Measurements from ENCODE around the gene TMEM273. TPM values are rescaled to one million over a fixed set of nuclear protein-coding genes. Genes with fewer than 3 reads are reported as not detected.

Gene TMEM273
- total RNA-seq, 1 donor from 2014 or later = 0.37 TPM

- DNase-seq (ENCODE audit: low read depth, low spot score) = no peak
- no peaks in the 10 kb centered on the region for H3K36me3 Mint-ChIP-seq (ENCODE audit: low read depth)
- TF ChIP-seq CTCF (conservative IDR thresholded peaks at IDR 0.05) = no peak
- peaks cover 3% of the 10 kb centered on the region for H3K4me1 Mint-ChIP-seq
- peak within 1 kb of the TSS; percentile 48 for H3K27ac Mint-ChIP-seq (ENCODE audit: unreplicated experiment)
- H3K27me3 Mint-ChIP-seq (ENCODE audit: low read depth) = no peaks in the 10 kb centered on the region
- H3K9me3 Mint-ChIP-seq = peaks cover 7% of the 10 kb centered on the region
- no peak within 1 kb of the TSS for H3K4me3 Mint-ChIP-seq
These were observed 54.4 kb downstream of the TMEM273 start, which contains the start of gene FAM170B for GRCh38 chr10:49133706-49134248. FAM170B (minus strand) TSS chr10:49134021; CDS start chr10:49133918, 103 bp downstream.

GRCh38 chr10:49132362-49132737 is 55.8 kb downstream of the TMEM273 start:
- no peak for TF ChIP-seq CTCF (conservative IDR thresholded peaks at IDR 0.05)
- H3K9me3 Mint-ChIP-seq = peaks cover 7% of the 10 kb centered on the region
- DNase-seq (ENCODE audit: low read depth, low spot score) = no peak
- H3K4me1 Mint-ChIP-seq = peaks cover 3% of the 10 kb centered on the region
- no peak overlapping the region for H3K27ac Mint-ChIP-seq (ENCODE audit: unreplicated experiment)
- H3K4me3 Mint-ChIP-seq = no peak overlapping the region
- H3K27me3 Mint-ChIP-seq (ENCODE audit: low read depth) = no peaks in the 10 kb centered on the region
- H3K36me3 Mint-ChIP-seq (ENCODE audit: low read depth) = no peaks in the 10 kb centered on the region

GRCh38 chr10:49131507-49132361 is 56.5 kb downstream of the TMEM273 start:
- Mint-ChIP-seq H3K36me3 (ENCODE audit: low read depth) (no peaks in the 10 kb centered on the region), H3K4me3 (no peak overlapping the region), H3K4me1 (peaks cover 3% of the 10 kb centered on the region), H3K27ac (ENCODE audit: unreplicated experiment) (no peak overlapping the region), H3K9me3 (peaks cover 5% of the 10 kb centered on the region), H3K27me3 (ENCODE audit: low read depth) (no peaks in the 10 kb centered on the region)
- no peak for DNase-seq (ENCODE audit: low read depth, low spot score)
- TF ChIP-seq CTCF (conservative IDR thresholded peaks at IDR 0.05) = no peak

- Mint-ChIP-seq H3K9me3 (peaks cover 2% of the 10 kb centered on the region), H3K4me3 (no peak overlapping the region), H3K4me1 (no peaks in the 10 kb centered on the region), H3K27me3 (ENCODE audit: low read depth) (no peaks in the 10 kb centered on the region), H3K36me3 (ENCODE audit: low read depth) (peaks cover 2% of the 10 kb centered on the region), H3K27ac (ENCODE audit: unreplicated experiment) (no peak overlapping the region)
- no peak for TF ChIP-seq CTCF (conservative IDR thresholded peaks at IDR 0.05)
- DNase-seq (ENCODE audit: low read depth, low spot score) = no peak
These were observed 58.8 kb downstream of the TMEM273 start for GRCh38 chr10:49129376-49129775.

- H3K4me1 Mint-ChIP-seq = no peaks in the 10 kb centered on the region
- H3K27ac Mint-ChIP-seq (ENCODE audit: unreplicated experiment) = no peak overlapping the region
- peaks cover 4% of the 10 kb centered on the region for H3K9me3 Mint-ChIP-seq
- no peak overlapping the region for H3K4me3 Mint-ChIP-seq
- H3K27me3 Mint-ChIP-seq (ENCODE audit: low read depth) = no peaks in the 10 kb centered on the region
- DNase-seq (ENCODE audit: low read depth, low spot score) = no peak
- no peak for TF ChIP-seq CTCF (conservative IDR thresholded peaks at IDR 0.05)
- H3K36me3 Mint-ChIP-seq (ENCODE audit: low read depth) = peaks cover 4% of the 10 kb centered on the region
These were observed 59.3 kb downstream of the TMEM273 start for GRCh38 chr10:49128854-49129253.

Data from neural crest cell (in vitro differentiated cells).